Adipocyte (in vitro differentiated cells): Measurements from ENCODE around the gene DHRS7B.

Source experiments
- DNase-seq: peaks from one replicate; pipeline ENCODE4 v3.0.0-alpha.2; 2015; ENCODE audit warnings: low read depth
- H3K27me3 ChIP-seq: replicated peaks from 2 replicates; pipeline ENCODE4 v1.7.0; 2013; ENCODE audit warnings: mild to moderate bottlenecking, low read length, moderate library complexity; ENCODE audit not compliant: control insufficient read depth, insufficient read depth
- H3K36me3 ChIP-seq: 2 replicates; pipeline ENCODE4 v1.7.0; 2013; ENCODE audit warnings: low read length, mild to moderate bottlenecking, moderate library complexity; ENCODE audit not compliant: control insufficient read depth, insufficient read depth, severe bottlenecking
- H3K4me1 ChIP-seq: 2 replicates; pipeline ENCODE4 v1.7.0; 2013; ENCODE audit warnings: mild to moderate bottlenecking, low read length, moderate library complexity; ENCODE audit not compliant: control insufficient read depth, insufficient read depth
- H3K4me3 ChIP-seq: 2 replicates; pipeline ENCODE4 v1.7.0; 2013; ENCODE audit warnings: mild to moderate bottlenecking, low read length, moderate library complexity
- H3K9ac ChIP-seq: 2 replicates; pipeline ENCODE4 v1.7.0; 2013; ENCODE audit warnings: mild to moderate bottlenecking, low read length, moderate library complexity
- H3K9me3 ChIP-seq: 2 replicates; pipeline ENCODE4 v1.7.0; 2013; ENCODE audit warnings: mild to moderate bottlenecking, low read length, moderate library complexity; ENCODE audit not compliant: control insufficient read depth

DHRS7B gene

DNA sequence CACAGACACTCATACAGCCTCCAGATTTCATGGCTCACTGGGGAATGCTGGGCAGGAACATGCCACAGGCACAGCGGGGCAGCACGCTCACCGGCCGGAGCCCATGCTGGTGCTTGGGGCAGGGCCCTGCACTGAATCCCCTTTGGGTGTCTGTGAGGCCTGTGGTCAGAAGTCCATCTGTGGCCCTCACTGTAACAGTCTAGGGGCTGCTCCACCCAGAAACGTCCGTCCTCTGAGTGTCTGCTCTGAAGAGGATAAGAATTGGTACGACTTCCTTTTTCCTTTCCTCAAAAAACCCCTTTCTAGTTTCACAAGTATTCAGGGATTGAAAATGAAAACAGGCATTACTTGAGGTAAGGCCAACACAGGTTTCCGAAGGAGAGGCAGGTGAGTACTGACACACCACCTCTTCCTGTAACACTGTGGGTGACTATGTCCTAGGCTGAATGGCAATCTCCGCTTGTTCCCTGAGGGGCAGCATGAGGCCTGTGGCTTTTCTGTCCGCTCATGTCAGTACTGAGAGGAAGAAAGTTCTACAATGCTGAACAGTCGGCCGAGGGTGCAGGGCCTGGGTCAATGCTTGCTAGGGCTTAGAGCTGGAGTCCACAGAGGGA lies 44.7 kb downstream of the DHRS7B start:
- H3K9me3 ChIP-seq = no peaks in the 10 kb centered on the region
- DNase-seq = no peak
- no peaks in the 10 kb centered on the region for H3K27me3 ChIP-seq
- H3K36me3 ChIP-seq = peaks cover 22% of the 10 kb centered on the region
- H3K9ac ChIP-seq = peak overlapping the region; percentile 11
- peaks cover 48% of the 10 kb centered on the region for H3K4me1 ChIP-seq
- no peak overlapping the region for H3K4me3 ChIP-seq

GRCh38 chr17:21171970-21172510 lies 45.3 kb downstream of the DHRS7B start:
- H3K36me3 ChIP-seq = peaks cover 22% of the 10 kb centered on the region
- H3K4me1 ChIP-seq = peaks cover 42% of the 10 kb centered on the region
- H3K9me3 ChIP-seq = no peaks in the 10 kb centered on the region
- DNase-seq = no peak
- H3K4me3 ChIP-seq = no peak overlapping the region
- H3K9ac ChIP-seq = no peak overlapping the region
- H3K27me3 ChIP-seq = no peaks in the 10 kb centered on the region

DNA sequence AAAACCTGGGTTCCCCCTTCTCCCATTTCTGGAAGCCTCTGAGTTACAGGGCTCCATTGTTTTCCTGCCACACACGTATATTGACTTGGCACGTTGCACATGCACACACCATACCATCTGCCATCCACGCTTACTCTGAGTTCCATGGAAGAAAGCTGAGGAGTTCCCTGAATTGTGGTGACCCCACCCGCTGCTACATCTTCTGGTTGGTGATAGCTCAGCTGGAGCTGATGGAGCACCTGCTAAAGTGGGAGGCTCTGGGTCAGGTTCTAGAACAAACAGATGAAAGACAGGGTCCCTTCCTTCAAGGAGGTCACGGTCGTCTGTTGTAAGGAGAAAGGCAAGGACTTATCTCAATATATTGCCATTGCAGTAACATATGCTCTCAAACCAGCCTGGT lies 46.1 kb downstream of the DHRS7B start:
- Histone ChIP-seq H3K27me3 (no peaks in the 10 kb centered on the region), H3K4me1 (peaks cover 33% of the 10 kb centered on the region), H3K36me3 (peaks cover 25% of the 10 kb centered on the region), H3K4me3 (no peak overlapping the region), H3K9ac (no peak overlapping the region), H3K9me3 (no peaks in the 10 kb centered on the region)
- no peak for DNase-seq

- no peak for DNase-seq
- Histone ChIP-seq H3K4me3 (no peak overlapping the region), H3K36me3 (peaks cover 28% of the 10 kb centered on the region), H3K4me1 (peaks cover 26% of the 10 kb centered on the region), H3K9me3 (no peaks in the 10 kb centered on the region), H3K27me3 (no peaks in the 10 kb centered on the region), H3K9ac (no peak overlapping the region)
Measured at GRCh38 chr17:21173543-21173942, 46.8 kb downstream of the DHRS7B start.

DNA sequence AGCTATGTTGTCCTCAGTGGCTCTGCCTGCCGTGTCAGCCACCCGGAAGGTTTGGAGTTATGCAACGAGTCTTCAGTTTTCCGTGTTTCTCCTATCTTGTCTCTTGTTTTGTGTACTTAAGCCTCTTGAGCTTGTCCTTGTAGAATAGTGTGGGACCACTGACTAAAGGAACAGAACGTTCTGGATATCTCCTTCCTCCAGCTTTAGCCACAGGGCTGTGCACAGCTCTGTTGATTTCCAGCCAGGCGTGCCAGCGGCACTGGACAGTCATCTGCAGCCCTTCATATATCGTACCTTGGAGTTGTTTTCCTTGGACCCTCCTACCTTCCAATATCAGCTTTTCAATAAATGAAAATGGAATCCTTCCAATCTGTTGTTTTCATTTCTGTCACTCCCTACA lies 47.4 kb downstream of the DHRS7B start:
- Histone ChIP-seq H3K9ac (no peak overlapping the region), H3K36me3 (peaks cover 33% of the 10 kb centered on the region), H3K4me1 (peaks cover 21% of the 10 kb centered on the region), H3K27me3 (no peaks in the 10 kb centered on the region), H3K4me3 (no peak overlapping the region), H3K9me3 (no peaks in the 10 kb centered on the region)
- DNase-seq = no peak

DNA sequence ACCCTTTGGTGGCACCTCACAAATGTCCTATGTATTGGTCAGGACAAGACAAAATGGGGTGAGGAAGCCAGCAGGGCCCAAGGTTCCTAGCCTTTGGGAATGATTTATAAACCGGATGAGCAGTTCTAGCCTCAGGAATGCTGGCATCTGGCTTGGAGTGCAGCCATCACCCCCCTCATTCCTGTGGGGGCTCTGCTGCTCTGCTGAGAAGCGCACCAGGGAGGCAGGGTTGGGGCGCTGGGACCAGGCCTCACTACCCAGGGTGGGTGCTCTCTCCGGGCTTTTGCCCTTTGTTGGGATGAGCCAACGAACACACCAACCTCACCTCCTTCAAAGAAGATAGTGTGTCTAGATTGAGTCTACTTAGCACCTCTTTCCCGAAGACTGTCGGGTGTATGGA lies 47.9 kb downstream of the DHRS7B start:
- Histone ChIP-seq H3K36me3 (peaks cover 37% of the 10 kb centered on the region), H3K4me1 (peaks cover 16% of the 10 kb centered on the region), H3K9ac (no peak overlapping the region), H3K9me3 (no peaks in the 10 kb centered on the region), H3K27me3 (no peaks in the 10 kb centered on the region), H3K4me3 (no peak overlapping the region)
- DNase-seq = no peak

DNA sequence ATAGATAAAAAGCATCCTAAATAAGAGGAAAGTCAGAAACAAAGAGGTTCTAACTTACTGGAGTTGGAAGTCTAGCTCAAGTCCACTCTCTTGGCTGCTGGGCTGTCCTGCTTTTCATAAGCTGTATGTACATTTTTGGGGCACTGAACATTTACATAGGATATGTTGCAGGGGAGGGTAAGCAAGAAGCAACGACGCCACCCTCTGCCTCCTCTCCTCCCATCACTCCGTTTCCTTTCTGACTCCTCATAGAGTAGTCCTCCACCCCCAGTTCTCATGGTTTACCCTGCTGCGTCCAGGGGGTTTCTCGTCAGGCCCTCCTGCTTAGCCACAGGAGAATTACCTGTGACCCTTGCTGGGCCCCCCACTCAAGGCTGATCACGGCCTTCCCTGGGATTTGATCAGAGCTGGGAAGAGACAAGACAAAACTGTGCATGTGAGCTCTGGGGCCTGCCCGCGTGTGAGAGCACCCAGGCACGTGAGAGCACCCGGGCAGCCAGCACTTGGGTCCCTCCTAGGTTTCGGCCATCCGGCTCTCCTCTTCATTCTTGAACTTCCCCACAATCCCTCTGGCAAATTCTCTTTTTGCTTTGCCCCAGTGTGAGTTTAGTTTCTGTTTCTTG lies 50.1 kb downstream of the DHRS7B start:
- H3K4me1 ChIP-seq = no peaks in the 10 kb centered on the region
- H3K4me3 ChIP-seq = no peak overlapping the region
- H3K9me3 ChIP-seq = no peaks in the 10 kb centered on the region
- DNase-seq = no peak
- no peak overlapping the region for H3K9ac ChIP-seq
- H3K36me3 ChIP-seq = peaks cover 46% of the 10 kb centered on the region
- H3K27me3 ChIP-seq = no peaks in the 10 kb centered on the region

- Histone ChIP-seq H3K4me3 (no peak overlapping the region), H3K4me1 (no peaks in the 10 kb centered on the region), H3K9ac (no peak overlapping the region), H3K27me3 (no peaks in the 10 kb centered on the region), H3K9me3 (no peaks in the 10 kb centered on the region), H3K36me3 (peaks cover 46% of the 10 kb centered on the region)
- no peak for DNase-seq
Measured at GRCh38 chr17:21177401-21177800, 50.6 kb downstream of the DHRS7B start.

GRCh38 chr17:21177854-21178600 lies 51.3 kb downstream of the DHRS7B start:
- no peaks in the 10 kb centered on the region for H3K4me1 ChIP-seq
- DNase-seq = no peak
- no peaks in the 10 kb centered on the region for H3K27me3 ChIP-seq
- H3K4me3 ChIP-seq = no peak overlapping the region
- no peak overlapping the region for H3K9ac ChIP-seq
- H3K36me3 ChIP-seq = peaks cover 40% of the 10 kb centered on the region
- no peaks in the 10 kb centered on the region for H3K9me3 ChIP-seq

GRCh38 chr17:21183468-21183867 lies 56.7 kb downstream of the DHRS7B start:
- Histone ChIP-seq H3K4me3 (no peak overlapping the region), H3K9me3 (no peaks in the 10 kb centered on the region), H3K4me1 (peaks cover 9% of the 10 kb centered on the region), H3K27me3 (no peaks in the 10 kb centered on the region), H3K9ac (no peak overlapping the region), H3K36me3 (peaks cover 51% of the 10 kb centered on the region)
- DNase-seq = no peak

GRCh38 chr17:21184570-21184969 lies 57.8 kb downstream of the DHRS7B start:
- Histone ChIP-seq H3K9me3 (no peaks in the 10 kb centered on the region), H3K4me3 (no peak overlapping the region), H3K27me3 (no peaks in the 10 kb centered on the region), H3K36me3 (peaks cover 52% of the 10 kb centered on the region), H3K9ac (no peak overlapping the region), H3K4me1 (peaks cover 9% of the 10 kb centered on the region)
- no peak for DNase-seq
